GM12873 (cell line): ENCODE results near the gene XIRP2.

Experiments used
- CTCF ChIP-seq: IDR thresholded peaks from 2 replicates; pipeline ENCODE4 v1.5.1; 2012; ENCODE audit warnings: low read depth, mild to moderate bottlenecking, moderate library complexity, low read length, control low read depth; ENCODE audit not compliant: insufficient read depth; ENCODE audit errors: missing control alignments

Gene XIRP2

GRCh38 chr2:166888180-166888579 is at the start of gene XIRP2:
XIRP2 (plus strand) TSS chr2:166888480; CDS start chr2:166903483, 15,003 bp downstream.
- TF ChIP-seq CTCF: no peak

- TF ChIP-seq CTCF: no peak
Observed at GRCh38 chr2:166841152-166841551, 47.1 kb upstream of the XIRP2 start.

GRCh38 chr2:166841679-166842078 is 46.6 kb upstream of the XIRP2 start:
- TF ChIP-seq CTCF: no peak

GRCh38 chr2:166844111-166844510 is 44.2 kb upstream of the XIRP2 start:
- no peak for TF ChIP-seq CTCF

GRCh38 chr2:166862468-166863132 is 25.7 kb upstream of the XIRP2 start:
- no peak for TF ChIP-seq CTCF

- no peak for TF ChIP-seq CTCF
Observed at GRCh38 chr2:166867874-166868514, 20.3 kb upstream of the XIRP2 start.

GRCh38 chr2:166870346-166870745 is 17.9 kb upstream of the XIRP2 start:
- no peak for TF ChIP-seq CTCF
